Measurements from ENCODE around the gene PRPF39.

Gene PRPF39

GRCh38 chr14:45044638-45045037 lies 39.3 kb upstream of the PRPF39 start:
- Mint-ChIP-seq H3K9me3 (no peaks in the 10 kb centered on the region), H3K27ac (no peak overlapping the region), H3K27me3 (ENCODE audit: low read depth, poor library complexity) (no peaks in the 10 kb centered on the region), H3K4me3 (no peak overlapping the region), H3K4me1 (no peaks in the 10 kb centered on the region), H3K36me3 (ENCODE audit: low read depth) (peaks cover 64% of the 10 kb centered on the region)
- no peak for DNase-seq
- TF ChIP-seq CTCF (IDR thresholded peaks at IDR 0.05): no peak

- Mint-ChIP-seq H3K9me3 (no peaks in the 10 kb centered on the region), H3K4me1 (no peaks in the 10 kb centered on the region), H3K27me3 (ENCODE audit: low read depth, poor library complexity) (no peaks in the 10 kb centered on the region), H3K27ac (no peak overlapping the region), H3K4me3 (no peak overlapping the region), H3K36me3 (ENCODE audit: low read depth) (peaks cover 68% of the 10 kb centered on the region)
- no peak for TF ChIP-seq CTCF (IDR thresholded peaks at IDR 0.05)
- no peak for DNase-seq
Measured at GRCh38 chr14:45048385-45048784, 35.5 kb upstream of the PRPF39 start.

GRCh38 chr14:45051180-45051579 lies 32.7 kb upstream of the PRPF39 start:
- peaks cover 71% of the 10 kb centered on the region for H3K36me3 Mint-ChIP-seq (ENCODE audit: low read depth)
- H3K4me1 Mint-ChIP-seq: no peaks in the 10 kb centered on the region
- no peak overlapping the region for H3K27ac Mint-ChIP-seq
- H3K9me3 Mint-ChIP-seq: peaks cover 12% of the 10 kb centered on the region
- no peak for TF ChIP-seq CTCF (IDR thresholded peaks at IDR 0.05)
- no peaks in the 10 kb centered on the region for H3K27me3 Mint-ChIP-seq (ENCODE audit: low read depth, poor library complexity)
- H3K4me3 Mint-ChIP-seq: no peak overlapping the region
- no peak for DNase-seq

- no peak overlapping the region for H3K4me3 Mint-ChIP-seq
- no peaks in the 10 kb centered on the region for H3K4me1 Mint-ChIP-seq
- H3K36me3 Mint-ChIP-seq (ENCODE audit: low read depth): peaks cover 71% of the 10 kb centered on the region
- no peak for TF ChIP-seq CTCF (IDR thresholded peaks at IDR 0.05)
- H3K27ac Mint-ChIP-seq: no peak overlapping the region
- no peaks in the 10 kb centered on the region for H3K27me3 Mint-ChIP-seq (ENCODE audit: low read depth, poor library complexity)
- no peak for DNase-seq
- peaks cover 19% of the 10 kb centered on the region for H3K9me3 Mint-ChIP-seq
Measured at GRCh38 chr14:45051896-45052295, 32.0 kb upstream of the PRPF39 start.

- Mint-ChIP-seq H3K9me3 (peaks cover 31% of the 10 kb centered on the region), H3K27ac (no peak overlapping the region), H3K4me1 (no peaks in the 10 kb centered on the region), H3K4me3 (no peak overlapping the region), H3K27me3 (ENCODE audit: low read depth, poor library complexity) (no peaks in the 10 kb centered on the region), H3K36me3 (ENCODE audit: low read depth) (peaks cover 58% of the 10 kb centered on the region)
- no peak for TF ChIP-seq CTCF (IDR thresholded peaks at IDR 0.05)
- no peak for DNase-seq
Measured at GRCh38 chr14:45057349-45057748, 26.6 kb upstream of the PRPF39 start.

GRCh38 chr14:45057881-45058364 lies 26.0 kb upstream of the PRPF39 start:
- H3K27ac Mint-ChIP-seq: no peak overlapping the region
- peaks cover 55% of the 10 kb centered on the region for H3K36me3 Mint-ChIP-seq (ENCODE audit: low read depth)
- H3K9me3 Mint-ChIP-seq: peaks cover 31% of the 10 kb centered on the region
- H3K4me3 Mint-ChIP-seq: no peak overlapping the region
- no peaks in the 10 kb centered on the region for H3K4me1 Mint-ChIP-seq
- no peak for TF ChIP-seq CTCF (IDR thresholded peaks at IDR 0.05)
- DNase-seq: no peak
- H3K27me3 Mint-ChIP-seq (ENCODE audit: low read depth, poor library complexity): no peaks in the 10 kb centered on the region

All from nephron progenitor cell (in vitro differentiated cells).